Trophoblast cell (in vitro differentiated cells and primary cell): ENCODE data around the gene TMEM185A.
"Not testable (repeated sequence)": the region's sequence is repeated elsewhere in the genome, so short reads cannot be mapped to it uniquely, and the experiment has no call there.

Source experiments
- DNase-seq, 2 donors: peaks; one replicate each; pipeline ENCODE4 v3.0.0-alpha.2; 2016
- H2AFZ ChIP-seq: 2 replicates; pipeline ENCODE4 v1.6.1; 2013; ENCODE audit warnings: low read length, moderate library complexity, mild to moderate bottlenecking; ENCODE audit not compliant: insufficient read depth, poor library complexity
- H2AK5ac ChIP-seq: 2 replicates; pipeline ENCODE4 v1.6.1; 2013; ENCODE audit warnings: mild to moderate bottlenecking, low read length
- H2BK120ac ChIP-seq: 2 replicates; pipeline ENCODE4 v1.6.1; 2013; ENCODE audit warnings: low read length, mild to moderate bottlenecking, moderate library complexity; ENCODE audit not compliant: insufficient read depth, poor library complexity
- H2BK12ac ChIP-seq: 2 replicates; pipeline ENCODE4 v1.6.1; 2013; ENCODE audit warnings: mild to moderate bottlenecking, low read length, moderate library complexity
- H2BK5ac ChIP-seq: 2 replicates; pipeline ENCODE4 v1.6.1; 2013; ENCODE audit warnings: low read length, low read depth, moderate library complexity, mild to moderate bottlenecking; ENCODE audit not compliant: poor library complexity
- H3K14ac ChIP-seq: 2 replicates; pipeline ENCODE4 v1.6.1; 2013; ENCODE audit warnings: mild to moderate bottlenecking, low read length
- H3K18ac ChIP-seq: 2 replicates; pipeline ENCODE4 v1.6.1; 2013; ENCODE audit warnings: mild to moderate bottlenecking, low read length
- H3K23ac ChIP-seq: 2 replicates; pipeline ENCODE4 v1.6.1; 2013; ENCODE audit warnings: low read length
- H3K27ac ChIP-seq: 2 replicates; pipeline ENCODE4 v1.5.1; 2013; ENCODE audit warnings: low read depth, mild to moderate bottlenecking, inconsistent platforms, low read length, moderate library complexity
- H3K27me3 ChIP-seq: 2 replicates; pipeline ENCODE4 v1.6.1; 2013; ENCODE audit warnings: inconsistent platforms, mild to moderate bottlenecking, low read length, moderate library complexity; ENCODE audit not compliant: insufficient read depth
- H3K36me3 ChIP-seq, 2 experiments: 1 replicate in 1 of 2; 2 replicates in 1 of 2; pipeline ENCODE4 v1.6.1; 2013; ENCODE audit warnings: low read length in 2 of 2, mild to moderate bottlenecking in 2 of 2, moderate library complexity in 1 of 2; ENCODE audit not compliant: insufficient read depth in 2 of 2, control insufficient read depth in 1 of 2
- H3K4ac ChIP-seq: 2 replicates; pipeline ENCODE4 v1.6.1; 2013; ENCODE audit warnings: low read depth, mild to moderate bottlenecking, low read length, moderate library complexity
- H3K4me1 ChIP-seq, 2 experiments: 1 replicate in 1 of 2; 2 replicates in 1 of 2; pipeline ENCODE4 v1.6.1; 2013; ENCODE audit warnings: low read length in 2 of 2, mild to moderate bottlenecking in 2 of 2, moderate library complexity in 1 of 2; ENCODE audit not compliant: insufficient read depth in 2 of 2, control insufficient read depth in 1 of 2
- H3K4me2 ChIP-seq: 2 replicates; pipeline ENCODE4 v1.6.1; 2013; ENCODE audit warnings: inconsistent platforms, mild to moderate bottlenecking, low read length, moderate library complexity
- H3K4me3 ChIP-seq: 2 replicates; pipeline ENCODE4 v1.5.1; 2013; ENCODE audit warnings: mild to moderate bottlenecking, low read depth, low read length, inconsistent platforms
- H3K79me1 ChIP-seq: one replicate; pipeline ENCODE4 v1.6.1; 2013; ENCODE audit warnings: low read length
- H3K79me2 ChIP-seq: 2 replicates; pipeline ENCODE4 v1.6.1; 2013; ENCODE audit warnings: low read length, mild to moderate bottlenecking; ENCODE audit not compliant: control insufficient read depth, insufficient read depth, poor library complexity
- H3K9ac ChIP-seq: 2 replicates; pipeline ENCODE4 v1.6.1; 2013; ENCODE audit warnings: mild to moderate bottlenecking, low read length
- H3K9me3 ChIP-seq: 2 replicates; pipeline ENCODE4 v1.6.1; 2013; ENCODE audit warnings: low read depth, mild to moderate bottlenecking, control low read depth, inconsistent platforms, low read length; ENCODE audit not compliant: insufficient read depth
- H4K12ac ChIP-seq: 2 replicates; pipeline ENCODE4 v1.6.1; 2013; ENCODE audit warnings: low read depth, mild to moderate bottlenecking, low read length, moderate library complexity
- H4K8ac ChIP-seq: 2 replicates; pipeline ENCODE4 v1.6.1; 2013; ENCODE audit warnings: low read depth, mild to moderate bottlenecking, low read length, moderate library complexity
- H4K91ac ChIP-seq: one replicate; pipeline ENCODE4 v1.6.1; 2013; ENCODE audit warnings: low read depth, mild to moderate bottlenecking, low read length, moderate library complexity
- WGBS: extraction: QIAGEN DNeasy Blood & Tissue Kit; methylation state at CpG from one replicate; pipeline ENCODE4 v1.1.7; 2013; ENCODE audit warnings: missing lambda C conversion rate; ENCODE audit not compliant: insufficient read length, insufficient coverage; ENCODE audit errors: extremely low coverage; 5-methylcytosine and 5-hydroxymethylcytosine counted together

The TMEM185A gene

DNA sequence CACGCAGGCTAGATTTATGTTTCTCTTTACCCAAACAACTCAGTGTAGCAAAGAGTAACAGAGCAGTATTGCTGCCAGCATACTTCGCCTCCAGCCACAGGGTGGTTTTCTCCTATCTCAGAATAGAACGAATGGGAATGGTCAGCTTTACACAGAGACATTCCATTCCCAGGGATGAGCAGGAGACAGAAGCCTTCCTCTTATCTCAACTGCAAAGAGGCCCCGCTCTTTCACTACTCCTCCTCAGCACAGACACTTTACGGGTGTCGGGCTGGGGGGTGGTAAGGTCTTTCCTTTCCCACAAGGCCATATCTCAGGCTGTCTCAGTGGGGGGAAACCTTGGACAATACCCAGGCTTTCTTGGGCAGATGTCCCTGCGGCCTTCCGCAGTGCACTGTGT is 4.8 kb downstream of the TMEM185A start:
- not testable (repeated sequence) for H3K4me1 ChIP-seq, H4K8ac ChIP-seq, H3K4me3 ChIP-seq, DNase-seq, H3K36me3 ChIP-seq, H4K91ac ChIP-seq, H3K4ac ChIP-seq, H3K79me2 ChIP-seq, H3K79me1 ChIP-seq, H3K23ac ChIP-seq, H3K14ac ChIP-seq, H3K27ac ChIP-seq, H3K9me3 ChIP-seq, H2AFZ ChIP-seq, H3K18ac ChIP-seq, H2AK5ac ChIP-seq, H2BK120ac ChIP-seq, H3K4me2 ChIP-seq, H4K12ac ChIP-seq, H3K9ac ChIP-seq, H2BK5ac ChIP-seq, H3K27me3 ChIP-seq, H2BK12ac ChIP-seq
- WGBS, result no CpG with 5 or more reads among the region's 8 CpGs

DNA sequence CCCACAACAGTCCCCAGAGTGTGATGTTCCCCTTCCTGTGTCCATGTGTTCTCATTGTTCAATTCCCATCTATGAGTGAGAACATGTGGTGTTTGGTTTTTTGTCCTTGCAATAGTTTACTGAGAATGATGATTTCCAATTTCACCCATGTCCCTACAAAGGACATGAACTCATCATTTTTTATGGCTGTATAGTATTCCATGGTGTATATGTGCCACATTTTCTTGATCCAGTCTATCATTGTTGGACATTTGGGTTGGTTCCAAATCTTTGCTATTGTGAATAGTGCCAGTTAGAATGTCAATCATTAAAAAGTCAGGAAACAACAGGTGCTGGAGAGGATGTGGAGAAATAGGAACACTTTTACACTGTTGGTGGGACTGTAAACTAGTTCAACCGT is 11.9 kb downstream of the TMEM185A start:
- not testable (repeated sequence) for DNase-seq, H3K27ac ChIP-seq, H3K27me3 ChIP-seq, H3K4me3 ChIP-seq, H3K79me1 ChIP-seq, H2BK5ac ChIP-seq, H2BK120ac ChIP-seq, H3K4me1 ChIP-seq, H3K9me3 ChIP-seq, H4K8ac ChIP-seq, H3K4ac ChIP-seq, H3K79me2 ChIP-seq, H3K4me2 ChIP-seq, H3K36me3 ChIP-seq, H3K18ac ChIP-seq, H2BK12ac ChIP-seq, H4K91ac ChIP-seq, H2AFZ ChIP-seq, H3K9ac ChIP-seq, H4K12ac ChIP-seq, H3K23ac ChIP-seq, H3K14ac ChIP-seq, H2AK5ac ChIP-seq
- WGBS, result no CpG with 5 or more reads among the region's 1 CpG

DNA sequence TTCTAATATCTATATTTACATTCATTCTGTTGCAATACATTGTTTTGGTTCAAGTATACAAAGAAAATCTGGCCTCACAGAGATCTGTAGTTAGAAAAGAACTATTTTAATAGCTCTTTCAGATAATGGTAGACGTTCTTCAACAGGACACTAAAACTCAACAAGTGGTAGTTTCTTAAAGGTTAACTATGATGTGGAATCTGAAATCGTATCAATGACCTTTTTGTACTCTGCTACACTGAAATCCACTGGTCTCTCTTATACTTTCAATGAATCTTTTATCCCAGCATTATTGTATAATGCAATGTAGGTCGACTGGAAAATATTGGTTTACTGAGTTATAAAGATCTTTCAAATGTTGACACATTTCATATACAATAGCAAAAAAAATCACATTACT is 12.7 kb downstream of the TMEM185A start:
- Histone ChIP-seq H3K14ac (no peak overlapping the region), H3K23ac (no peak overlapping the region), H3K9me3 (no peaks in the 10 kb centered on the region), H4K8ac (no peak overlapping the region), H2BK12ac (no peak overlapping the region), H3K27ac (no peak overlapping the region), H3K36me3 (no peaks in the 10 kb centered on the region), H3K79me2 (no peaks in the 10 kb centered on the region), H3K18ac (no peak overlapping the region), H3K4ac (no peak overlapping the region), H2BK120ac (no peak overlapping the region), H4K12ac (no peak overlapping the region), H3K4me1 (no peaks in the 10 kb centered on the region), H2AFZ (no peak overlapping the region), H2AK5ac (no peak overlapping the region), H2BK5ac (no peak overlapping the region), H3K27me3 (no peaks in the 10 kb centered on the region), H3K4me3 (no peak overlapping the region), H3K79me1 (no peaks in the 10 kb centered on the region), H4K91ac (no peak overlapping the region), H3K4me2 (no peak overlapping the region), H3K9ac (no peak overlapping the region)
- no CpG with 5 or more reads among the region's 3 CpGs for WGBS
- DNase-seq, result no peak

DNA sequence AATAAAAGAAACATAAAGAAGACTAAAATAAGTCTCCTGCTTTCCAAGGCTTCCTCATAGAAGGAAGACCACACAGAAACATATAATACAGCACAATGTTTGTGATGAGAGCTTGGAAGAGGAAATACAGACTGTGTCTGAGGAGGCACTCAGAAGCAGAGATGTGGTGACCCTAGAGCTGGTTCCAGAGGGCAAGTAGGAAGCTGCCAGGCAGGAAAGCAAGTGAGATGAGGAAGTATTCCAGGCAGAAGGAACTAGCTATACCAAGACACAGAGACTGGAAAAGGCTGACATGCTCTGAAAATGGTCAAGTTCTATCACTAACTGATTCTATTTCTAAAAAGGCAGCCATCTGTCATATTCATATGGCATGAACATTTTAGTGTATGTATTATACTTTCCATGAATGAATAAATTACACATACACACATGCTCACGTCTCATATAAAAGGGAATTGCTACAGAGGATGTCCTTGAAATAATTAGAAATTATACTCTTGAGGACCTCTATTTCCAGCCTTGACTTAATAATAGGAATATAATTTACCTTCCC is 19.9 kb downstream of the TMEM185A start:
- Histone ChIP-seq H3K79me1 (no peaks in the 10 kb centered on the region), H2BK5ac (no peak overlapping the region), H3K4me2 (no peak overlapping the region), H3K14ac (no peak overlapping the region), H2BK12ac (no peak overlapping the region), H2BK120ac (no peak overlapping the region), H3K27ac (no peak overlapping the region), H3K23ac (no peak overlapping the region), H2AK5ac (no peak overlapping the region), H3K4ac (no peak overlapping the region), H3K4me3 (no peak overlapping the region), H2AFZ (no peak overlapping the region), H3K27me3 (no peaks in the 10 kb centered on the region), H3K9ac (no peak overlapping the region), H4K91ac (no peak overlapping the region), H3K4me1 (no peaks in the 10 kb centered on the region), H3K9me3 (no peaks in the 10 kb centered on the region), H4K8ac (no peak overlapping the region), H3K36me3 (no peaks in the 10 kb centered on the region), H3K79me2 (no peaks in the 10 kb centered on the region), H3K18ac (no peak overlapping the region), H4K12ac (no peak overlapping the region)
- no peak for DNase-seq
- WGBS, result no CpG with 5 or more reads among the region's 1 CpG
